ENCODE data around the gene CD300LF. TPM values are rescaled to one million over a fixed set of nuclear protein-coding genes. Genes with fewer than 3 reads are reported as not detected.

Gene CD300LF
- total RNA-seq, 1 donor from 2014 or later, result not detected

DNA sequence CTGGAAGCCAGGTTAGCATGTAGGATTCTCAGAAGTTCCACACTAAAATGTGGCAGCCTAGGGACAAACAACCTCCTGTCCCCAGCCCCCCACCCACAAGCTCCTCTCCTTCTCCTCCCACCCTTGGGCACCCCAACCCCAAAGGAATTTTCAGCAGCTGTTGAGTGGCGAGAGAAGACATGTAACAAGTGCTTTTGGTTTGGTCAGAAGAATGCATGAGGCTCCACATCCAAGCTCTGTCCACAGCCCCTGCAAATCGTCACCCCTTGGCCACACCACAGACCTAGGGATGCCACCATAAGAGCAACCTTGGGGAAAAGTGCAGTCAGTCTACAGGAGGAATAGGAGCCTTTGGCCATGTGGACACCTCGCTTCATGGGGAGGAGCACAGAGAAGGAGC, 12.4 kb upstream of the CD300LF start:
- Mint-ChIP-seq H3K9me3 (ENCODE audit: unreplicated experiment) (no peaks in the 10 kb centered on the region), H3K4me1 (ENCODE audit: unreplicated experiment) (no peaks in the 10 kb centered on the region), H3K27ac (ENCODE audit: unreplicated experiment) (no peak overlapping the region), H3K36me3 (ENCODE audit: unreplicated experiment) (no peaks in the 10 kb centered on the region), H3K4me3 (ENCODE audit: unreplicated experiment) (no peak overlapping the region), H3K27me3 (ENCODE audit: unreplicated experiment) (peaks cover 21% of the 10 kb centered on the region)
- no peak for DNase-seq (ENCODE audit: extremely low spot score, unreplicated experiment)
- TF ChIP-seq, protein P1, sequence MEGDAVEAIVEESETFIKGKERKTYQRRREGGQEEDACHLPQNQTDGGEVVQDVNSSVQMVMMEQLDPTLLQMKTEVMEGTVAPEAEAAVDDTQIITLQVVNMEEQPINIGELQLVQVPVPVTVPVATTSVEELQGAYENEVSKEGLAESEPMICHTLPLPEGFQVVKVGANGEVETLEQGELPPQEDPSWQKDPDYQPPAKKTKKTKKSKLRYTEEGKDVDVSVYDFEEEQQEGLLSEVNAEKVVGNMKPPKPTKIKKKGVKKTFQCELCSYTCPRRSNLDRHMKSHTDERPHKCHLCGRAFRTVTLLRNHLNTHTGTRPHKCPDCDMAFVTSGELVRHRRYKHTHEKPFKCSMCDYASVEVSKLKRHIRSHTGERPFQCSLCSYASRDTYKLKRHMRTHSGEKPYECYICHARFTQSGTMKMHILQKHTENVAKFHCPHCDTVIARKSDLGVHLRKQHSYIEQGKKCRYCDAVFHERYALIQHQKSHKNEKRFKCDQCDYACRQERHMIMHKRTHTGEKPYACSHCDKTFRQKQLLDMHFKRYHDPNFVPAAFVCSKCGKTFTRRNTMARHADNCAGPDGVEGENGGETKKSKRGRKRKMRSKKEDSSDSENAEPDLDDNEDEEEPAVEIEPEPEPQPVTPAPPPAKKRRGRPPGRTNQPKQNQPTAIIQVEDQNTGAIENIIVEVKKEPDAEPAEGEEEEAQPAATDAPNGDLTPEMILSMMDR (IDR thresholded peaks at IDR 0.05), result no peak

DNA sequence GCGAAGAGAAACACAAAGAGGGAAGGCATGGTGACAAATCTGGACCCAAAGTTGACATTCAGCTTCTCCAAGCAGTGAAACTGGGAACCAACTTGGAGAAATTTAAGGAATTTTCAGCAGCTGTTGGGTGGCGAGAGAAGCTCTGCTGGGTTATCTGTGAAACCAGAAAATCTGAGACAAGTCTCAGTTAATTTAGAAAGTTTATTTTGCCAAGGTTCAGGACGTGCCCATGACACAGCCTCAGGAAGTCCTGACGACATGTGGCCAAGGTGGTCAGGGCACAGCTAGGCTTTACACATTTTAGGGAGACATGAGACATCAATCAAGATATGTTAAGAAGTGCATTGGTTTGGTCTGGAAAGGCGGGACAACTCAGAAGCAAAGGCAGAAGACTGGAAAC, 11.2 kb upstream of the CD300LF start:
- Mint-ChIP-seq H3K27ac (ENCODE audit: unreplicated experiment) (no peak overlapping the region), H3K4me3 (ENCODE audit: unreplicated experiment) (no peak overlapping the region), H3K9me3 (ENCODE audit: unreplicated experiment) (no peaks in the 10 kb centered on the region), H3K4me1 (ENCODE audit: unreplicated experiment) (no peaks in the 10 kb centered on the region), H3K36me3 (ENCODE audit: unreplicated experiment) (no peaks in the 10 kb centered on the region), H3K27me3 (ENCODE audit: unreplicated experiment) (peaks cover 22% of the 10 kb centered on the region)
- TF ChIP-seq, protein P1 (IDR thresholded peaks at IDR 0.05), result no peak
- DNase-seq (ENCODE audit: extremely low spot score, unreplicated experiment), result no peak

DNA sequence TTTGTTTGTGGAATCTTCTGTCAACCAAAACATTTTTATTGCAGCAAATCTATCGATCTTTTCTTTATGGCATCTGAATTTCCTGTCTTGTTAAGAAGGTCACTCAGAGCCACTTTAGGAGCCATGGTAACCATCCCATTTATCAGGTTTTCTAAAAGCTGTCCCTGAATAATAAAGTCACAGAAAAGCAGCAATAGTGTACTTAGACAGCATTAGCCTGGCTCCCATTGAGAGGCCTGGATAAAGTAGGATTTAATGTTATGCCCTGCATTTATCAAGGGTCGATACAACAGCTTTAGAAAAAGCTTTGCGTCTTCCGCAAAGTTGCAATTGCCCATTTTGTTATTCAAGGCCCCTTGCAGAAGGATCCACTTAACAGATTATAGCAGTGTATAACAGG, 10.1 kb upstream of the CD300LF start:
- no peaks in the 10 kb centered on the region for H3K4me1 Mint-ChIP-seq (ENCODE audit: unreplicated experiment)
- H3K9me3 Mint-ChIP-seq (ENCODE audit: unreplicated experiment), result no peaks in the 10 kb centered on the region
- H3K36me3 Mint-ChIP-seq (ENCODE audit: unreplicated experiment), result no peaks in the 10 kb centered on the region
- no peak for DNase-seq (ENCODE audit: extremely low spot score, unreplicated experiment)
- no peak overlapping the region for H3K27ac Mint-ChIP-seq (ENCODE audit: unreplicated experiment)
- H3K27me3 Mint-ChIP-seq (ENCODE audit: unreplicated experiment), result peaks cover 26% of the 10 kb centered on the region
- no peak overlapping the region for H3K4me3 Mint-ChIP-seq (ENCODE audit: unreplicated experiment)
- TF ChIP-seq, protein P1 (IDR thresholded peaks at IDR 0.05), result no peak

DNA sequence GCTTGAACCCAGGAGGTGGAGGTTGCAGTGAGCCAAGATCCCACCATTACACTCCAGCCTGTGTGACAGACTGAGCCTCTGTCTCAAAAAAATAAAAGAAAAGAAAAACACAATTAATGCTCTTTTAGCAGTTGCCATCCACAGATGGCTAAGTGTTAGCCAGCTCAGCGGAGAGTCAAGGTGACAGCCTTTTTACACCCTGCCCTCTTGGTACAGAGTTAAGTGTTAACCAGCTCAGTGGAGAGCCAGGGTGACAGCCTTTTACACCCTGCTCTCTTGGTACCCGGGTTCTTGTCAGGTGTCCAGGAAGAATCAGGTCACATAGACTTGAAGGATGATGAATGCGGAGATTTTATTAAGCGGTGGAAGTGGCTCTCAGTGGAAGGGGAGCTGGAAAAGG, 7.8 kb upstream of the CD300LF start:
- H3K36me3 Mint-ChIP-seq (ENCODE audit: unreplicated experiment), result no peaks in the 10 kb centered on the region
- no peak for DNase-seq (ENCODE audit: extremely low spot score, unreplicated experiment)
- H3K9me3 Mint-ChIP-seq (ENCODE audit: unreplicated experiment), result no peaks in the 10 kb centered on the region
- TF ChIP-seq, protein P1 (IDR thresholded peaks at IDR 0.05), result no peak
- no peak overlapping the region for H3K4me3 Mint-ChIP-seq (ENCODE audit: unreplicated experiment)
- no peaks in the 10 kb centered on the region for H3K4me1 Mint-ChIP-seq (ENCODE audit: unreplicated experiment)
- no peak overlapping the region for H3K27ac Mint-ChIP-seq (ENCODE audit: unreplicated experiment)
- peaks cover 29% of the 10 kb centered on the region for H3K27me3 Mint-ChIP-seq (ENCODE audit: unreplicated experiment)

DNA sequence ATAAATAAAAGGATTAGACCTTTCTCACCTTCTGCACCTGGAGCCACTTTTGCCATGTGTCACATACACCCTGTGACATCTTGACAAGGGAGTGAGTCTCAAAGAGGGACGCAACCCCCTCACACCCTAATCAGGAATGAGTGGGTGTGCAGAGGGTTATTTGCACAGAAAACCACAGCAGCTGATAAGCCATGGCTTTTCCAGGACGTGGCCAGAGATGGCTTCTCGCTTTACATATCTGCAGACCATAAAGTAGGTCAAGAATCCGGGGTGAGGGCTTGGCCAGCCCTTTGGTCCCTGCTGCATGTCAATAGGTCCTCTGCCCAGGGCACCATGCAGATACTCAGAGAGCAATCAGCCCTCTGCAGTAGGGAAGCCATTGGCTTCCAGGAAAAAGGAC, 2.4 kb upstream of the CD300LF start:
- Mint-ChIP-seq H3K27ac (ENCODE audit: unreplicated experiment) (no peak overlapping the region), H3K4me3 (ENCODE audit: unreplicated experiment) (no peak overlapping the region), H3K4me1 (ENCODE audit: unreplicated experiment) (no peaks in the 10 kb centered on the region), H3K36me3 (ENCODE audit: unreplicated experiment) (no peaks in the 10 kb centered on the region), H3K27me3 (ENCODE audit: unreplicated experiment) (peaks cover 33% of the 10 kb centered on the region), H3K9me3 (ENCODE audit: unreplicated experiment) (no peaks in the 10 kb centered on the region)
- no peak for DNase-seq (ENCODE audit: extremely low spot score, unreplicated experiment)
- TF ChIP-seq, protein P1 (IDR thresholded peaks at IDR 0.05), result no peak

Measured in osteocyte (in vitro differentiated cells).